ENCODE data around the gene ZNF548. TPM values are rescaled to one million over a fixed set of nuclear protein-coding genes. Genes with fewer than 3 reads are reported as not detected.

ZNF548 gene
- total and polyA plus RNA-seq, 2 donors from 2014 or later, result 4.7 to 26.1 TPM

- Histone ChIP-seq H3K27me3 (ENCODE audit: control insufficient read depth, insufficient read depth, low read length) (no peaks in the 10 kb centered on the region), H3K27ac (ENCODE audit: low read depth in 2 of 2, low read length in 2 of 2) (no peak overlapping the region), H3K9me3 (ENCODE audit: control insufficient read depth in 2 of 3, insufficient read depth in 1 of 3, low read length in 3 of 3) (peaks cover 0 to 21% (median 5%) of the 10 kb centered on the region in 3 donors), H3K36me3 (ENCODE audit: control insufficient read depth in 2 of 3, insufficient read depth in 3 of 3, low read length in 3 of 3) (peaks cover 21 to 40% (median 30%) of the 10 kb centered on the region in 3 donors), H3K4me3 (ENCODE audit: low read length in 3 of 3) (no peak overlapping the region), H3K4me1 (ENCODE audit: control insufficient read depth in 2 of 3, insufficient read depth in 2 of 3, low read depth in 1 of 3, low read length in 3 of 3) (peaks cover 0 to 3% (median 0%) of the 10 kb centered on the region in 3 donors), H3K9ac (ENCODE audit: low read length in 3 of 3) (no peak overlapping the region)
- no peak for DNase-seq
- intact Hi-C loops (cut with DNase I), result no loop called here
- no peak for FAIRE-seq
- no peak for TF ChIP-seq CTCF (IDR thresholded peaks at IDR 0.05; ENCODE audit: borderline replicate concordance, extremely low read depth, insufficient read depth)
These were observed 6.1 kb downstream of the ZNF548 start for GRCh38 chr19:57395710-57396109.

- Histone ChIP-seq H3K4me1 (ENCODE audit: control insufficient read depth in 2 of 3, insufficient read depth in 2 of 3, low read depth in 1 of 3, low read length in 3 of 3) (no peaks in the 10 kb centered on the region), H3K27me3 (ENCODE audit: control insufficient read depth, insufficient read depth, low read length) (no peaks in the 10 kb centered on the region), H3K36me3 (ENCODE audit: control insufficient read depth in 2 of 3, insufficient read depth in 3 of 3, low read length in 3 of 3) (peaks cover 23 to 39% (median 27%) of the 10 kb centered on the region in 3 donors), H3K27ac (ENCODE audit: low read depth in 2 of 2, low read length in 2 of 2) (no peak overlapping the region), H3K4me3 (ENCODE audit: low read length in 3 of 3) (no peak overlapping the region), H3K9ac (ENCODE audit: low read length in 3 of 3) (no peak overlapping the region), H3K9me3 (ENCODE audit: control insufficient read depth in 2 of 3, insufficient read depth in 1 of 3, low read length in 3 of 3) (peaks cover 0 to 24% (median 5%) of the 10 kb centered on the region in 3 donors)
- intact Hi-C loops (cut with DNase I), result no loop called here
- DNase-seq, result no peak
- TF ChIP-seq CTCF (IDR thresholded peaks at IDR 0.05; ENCODE audit: borderline replicate concordance, extremely low read depth, insufficient read depth), result no peak
- FAIRE-seq, result no peak
These were observed 9.2 kb downstream of the ZNF548 start for GRCh38 chr19:57398868-57399267.

GRCh38 chr19:57403737-57404563, 14.3 kb downstream of the ZNF548 start:
- H3K36me3 ChIP-seq (ENCODE audit: control insufficient read depth in 2 of 3, insufficient read depth in 3 of 3, low read length in 3 of 3), result peaks cover 8 to 10% (median 9%) of the 10 kb centered on the region in 3 donors
- no peak for DNase-seq
- peaks cover 0 to 9% (median 0%) of the 10 kb centered on the region in 3 donors for H3K9me3 ChIP-seq (ENCODE audit: control insufficient read depth in 2 of 3, insufficient read depth in 1 of 3, low read length in 3 of 3)
- no peaks in the 10 kb centered on the region for H3K27me3 ChIP-seq (ENCODE audit: control insufficient read depth, insufficient read depth, low read length)
- peaks cover 0 to 4% (median 0%) of the 10 kb centered on the region in 3 donors for H3K4me1 ChIP-seq (ENCODE audit: control insufficient read depth in 2 of 3, insufficient read depth in 2 of 3, low read depth in 1 of 3, low read length in 3 of 3)
- intact Hi-C loops (cut with DNase I), result no loop called here
- H3K27ac ChIP-seq (ENCODE audit: low read depth in 2 of 2, low read length in 2 of 2), result no peak overlapping the region
- no peak for TF ChIP-seq CTCF (IDR thresholded peaks at IDR 0.05; ENCODE audit: borderline replicate concordance, extremely low read depth, insufficient read depth)
- no peak overlapping the region for H3K9ac ChIP-seq (ENCODE audit: low read length in 3 of 3)
- peak overlapping the region in 1 of 3 donors; percentile 17 for H3K4me3 ChIP-seq (ENCODE audit: low read length in 3 of 3)
- FAIRE-seq, result no peak
